Spinal cord (tissue), 10 donors: ENCODE results near the gene METTL17. TPM values are rescaled to one million over a fixed set of nuclear protein-coding genes. Genes with fewer than 3 reads are reported as not detected.
A peak's percentile ranks its signal among the peaks of the same experiment; 100 is the strongest.
"Not testable (repeated sequence)": the region's sequence is repeated elsewhere in the genome, so short reads cannot be mapped to it uniquely, and the experiment has no call there.

ENCODE experiments used
- DNase-seq, 6 donors: peaks; one replicate each; pipeline versions ENCODE4 v3.0.0 to v3.0.0-alpha.2; 2013 to 2015; ENCODE audit warnings: low spot score in 6 of 6, low read depth in 4 of 6
- H3K27ac ChIP-seq: one replicate; pipeline ENCODE4 v1.5.1; 2013; ENCODE audit warnings: low read depth, low read length, control low read depth
- H3K27me3 ChIP-seq: one replicate; pipeline ENCODE4 v1.6.1; 2013; ENCODE audit warnings: low read length; ENCODE audit not compliant: control insufficient read depth, insufficient read depth
- H3K36me3 ChIP-seq: one replicate; pipeline ENCODE4 v1.6.1; 2013; ENCODE audit warnings: low read length; ENCODE audit not compliant: control insufficient read depth, insufficient read depth
- H3K4me1 ChIP-seq: one replicate; pipeline ENCODE4 v1.6.1; 2013; ENCODE audit warnings: low read length; ENCODE audit not compliant: control insufficient read depth, insufficient read depth
- H3K4me3 ChIP-seq: one replicate; pipeline ENCODE4 v1.5.1; 2013; ENCODE audit warnings: low read depth, low read length, control low read depth
- H3K9me3 ChIP-seq: one replicate; pipeline ENCODE4 v1.6.1; 2013; ENCODE audit warnings: low read length; ENCODE audit not compliant: control insufficient read depth, insufficient read depth
- WGBS: methylation state at CpG from one replicate; pipeline ENCODE4 v1.1.5; 2013; ENCODE audit warnings: missing lambda C conversion rate; ENCODE audit not compliant: insufficient coverage; 5-methylcytosine and 5-hydroxymethylcytosine counted together
- long read RNA-seq, 4 donors: transcript quantifications; one replicate each; lab custom pipeline, GENCODE V29; 2026
- polyA plus RNA-seq, 2 donors: library from polyadenylated mRNA; unstranded; fragments of 120-200 nt; gene quantifications; one replicate each; pipeline ENCODE4 v1.2.1, GENCODE V29; 2013; ENCODE audit not compliant: insufficient read length in 2 of 2
- total RNA-seq, 2 donors: library from RNA; depleted of rRNA in 1 of 2; stranded (reverse); fragments of 120-200 nt in 1 of 2; fragments of >200 nt in 1 of 2; gene quantifications; one replicate each; pipeline versions ENCODE4 v1.2.3 to v1.2.4, GENCODE V29; 2013 to 2014
- donor health status: healthy.

Gene METTL17, protein sequence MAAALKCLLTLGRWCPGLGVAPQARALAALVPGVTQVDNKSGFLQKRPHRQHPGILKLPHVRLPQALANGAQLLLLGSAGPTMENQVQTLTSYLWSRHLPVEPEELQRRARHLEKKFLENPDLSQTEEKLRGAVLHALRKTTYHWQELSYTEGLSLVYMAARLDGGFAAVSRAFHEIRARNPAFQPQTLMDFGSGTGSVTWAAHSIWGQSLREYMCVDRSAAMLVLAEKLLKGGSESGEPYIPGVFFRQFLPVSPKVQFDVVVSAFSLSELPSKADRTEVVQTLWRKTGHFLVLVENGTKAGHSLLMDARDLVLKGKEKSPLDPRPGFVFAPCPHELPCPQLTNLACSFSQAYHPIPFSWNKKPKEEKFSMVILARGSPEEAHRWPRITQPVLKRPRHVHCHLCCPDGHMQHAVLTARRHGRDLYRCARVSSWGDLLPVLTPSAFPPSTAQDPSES
- total RNA-seq (10 to 100 TPM; 31.1 to 65.0 TPM), polyA plus RNA-seq (10 to 100 TPM; 56.7 to 79.2 TPM)
- long read RNA-seq, donor 1, transcript METTL17-202 (13 exons, 1,586 nt) = minor isoform, 5 of 29 reads
- long read RNA-seq, donor 1, transcript METTL17-201 (14 exons, 1,749 nt) = major isoform, 6 of 29 reads
- long read RNA-seq, donor 1, partial matches to known transcripts = 7 of 29 reads
- long read RNA-seq, donor 1, other reads (novel, unspliced or antisense) = 0 of 29 reads
- long read RNA-seq, donor 2, partial matches to known transcripts = 0 of 8 reads
- long read RNA-seq, donor 2, other reads (novel, unspliced or antisense) = 0 of 8 reads
- long read RNA-seq, donor 3, partial matches to known transcripts = 0 of 4 reads
- long read RNA-seq, donor 3, other reads (novel, unspliced or antisense) = 0 of 4 reads
- long read RNA-seq, donor 4, transcript METTL17-202 (13 exons, 1,586 nt) = minor isoform, 5 of 46 reads
- long read RNA-seq, donor 4, transcript METTL17-201 (14 exons, 1,749 nt) = major isoform, 6 of 46 reads
- long read RNA-seq, donor 4, transcript METTL17-216 (13 exons, 1,605 nt) = minor isoform, 5 of 46 reads
- long read RNA-seq, donor 4, partial matches to known transcripts = 17 of 46 reads
- long read RNA-seq, donor 4, other reads (novel, unspliced or antisense) = 0 of 46 reads

DNA sequence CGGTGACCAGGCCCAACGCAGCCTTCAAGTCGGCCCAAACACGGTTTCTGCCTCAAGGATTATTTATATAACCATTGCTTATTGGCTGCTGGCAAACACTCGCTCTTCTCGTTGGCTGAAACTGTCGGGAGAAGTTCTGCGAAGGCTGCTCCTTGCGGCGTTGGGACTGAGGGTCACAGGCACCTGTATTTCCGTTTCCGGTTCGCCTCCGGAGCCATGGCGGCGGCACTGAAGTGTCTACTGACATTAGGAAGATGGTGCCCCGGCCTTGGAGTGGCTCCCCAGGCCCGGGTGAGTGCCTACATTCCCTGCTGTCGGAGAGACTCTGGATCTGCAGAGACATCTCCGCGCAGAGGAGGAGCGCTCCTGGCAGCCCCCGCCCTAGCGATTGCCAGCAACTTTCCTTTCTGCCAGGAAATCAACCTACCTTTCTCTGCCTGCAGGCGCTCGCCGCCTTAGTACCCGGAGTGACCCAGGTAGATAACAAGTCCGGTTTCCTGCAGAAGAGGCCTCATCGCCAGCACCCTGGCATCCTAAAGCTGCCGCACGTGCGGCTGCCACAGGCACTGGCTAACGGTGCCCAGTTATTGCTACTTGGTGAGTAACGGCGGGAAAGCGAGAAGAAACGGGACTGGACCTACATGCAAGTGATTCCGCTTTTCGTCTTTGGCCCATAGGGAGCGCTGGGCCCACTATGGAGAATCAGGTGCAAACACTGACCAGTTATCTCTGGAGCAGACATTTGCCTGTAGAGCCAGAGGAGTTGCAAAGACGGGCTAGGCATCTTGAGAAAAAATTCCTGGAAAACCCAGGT is at the start of gene METTL17:
Gene METTL17 (plus strand): TSS at position 194 of the 814 bp plus-strand sequence. CDS start 23 bp downstream, at position 217.
- WGBS = under 1% methylated on average over 40 of the region's 42 CpGs
- Histone ChIP-seq H3K36me3 (peaks cover 16% of the 10 kb centered on the region), H3K4me3 (peak within 1 kb of the TSS; percentile 86), H3K27me3 (no peaks in the 10 kb centered on the region), H3K4me1 (peaks cover 9% of the 10 kb centered on the region), H3K9me3 (no peaks in the 10 kb centered on the region), H3K27ac (peak within 1 kb of the TSS; percentile 78)
- peak; percentile 85 to 99 (median 90) for DNase-seq

DNA sequence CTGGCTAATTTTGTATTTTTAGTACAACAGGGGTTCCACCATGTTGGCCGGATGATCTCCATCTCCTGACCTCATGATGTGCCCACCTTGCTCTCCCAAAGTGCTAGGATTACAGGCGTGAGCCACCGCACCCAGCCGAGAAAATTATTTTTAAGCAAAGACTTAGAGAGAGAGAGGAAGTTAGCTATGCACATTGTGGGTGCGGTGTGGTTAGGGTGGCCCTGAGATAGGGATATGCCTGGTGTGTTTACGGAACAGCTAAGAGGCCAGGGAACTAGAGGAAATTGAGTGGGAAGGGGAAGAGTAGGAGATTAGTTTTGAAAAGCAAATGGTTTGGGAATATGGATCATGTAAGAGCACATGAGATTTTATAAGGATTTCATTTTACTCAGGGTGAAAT is 44.6 kb upstream of the METTL17 start:
- not testable (repeated sequence) for DNase-seq
- WGBS = 69% methylated on average over 2 of the region's 6 CpGs

DNA sequence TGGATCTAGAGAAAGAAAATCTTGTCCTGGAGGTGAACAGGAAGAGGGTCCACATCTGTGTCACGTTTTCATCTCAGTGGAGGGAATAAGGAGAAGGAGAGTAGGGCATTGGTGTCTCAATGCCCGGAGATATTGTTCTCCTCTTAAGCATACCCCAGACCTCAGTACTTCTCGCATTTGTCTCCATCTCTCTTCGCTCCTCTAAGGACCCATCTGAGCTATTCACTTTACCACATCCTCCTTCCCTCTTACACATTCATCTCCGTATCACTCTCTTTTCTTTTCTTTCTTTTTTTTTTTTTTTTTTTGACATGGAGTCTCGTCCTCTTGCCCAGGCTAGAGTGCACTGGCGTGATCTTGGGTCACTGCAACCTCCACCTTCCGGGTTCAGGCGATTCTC is 43.1 kb upstream of the METTL17 start:
- not testable (repeated sequence) for H3K27ac ChIP-seq

More for the DNA sequence above, 44.6 kb upstream of the METTL17 start:
- not testable (repeated sequence) for H3K4me3 ChIP-seq, H3K36me3 ChIP-seq, H3K4me1 ChIP-seq, H3K9me3 ChIP-seq, H3K27ac ChIP-seq, H3K27me3 ChIP-seq

DNA sequence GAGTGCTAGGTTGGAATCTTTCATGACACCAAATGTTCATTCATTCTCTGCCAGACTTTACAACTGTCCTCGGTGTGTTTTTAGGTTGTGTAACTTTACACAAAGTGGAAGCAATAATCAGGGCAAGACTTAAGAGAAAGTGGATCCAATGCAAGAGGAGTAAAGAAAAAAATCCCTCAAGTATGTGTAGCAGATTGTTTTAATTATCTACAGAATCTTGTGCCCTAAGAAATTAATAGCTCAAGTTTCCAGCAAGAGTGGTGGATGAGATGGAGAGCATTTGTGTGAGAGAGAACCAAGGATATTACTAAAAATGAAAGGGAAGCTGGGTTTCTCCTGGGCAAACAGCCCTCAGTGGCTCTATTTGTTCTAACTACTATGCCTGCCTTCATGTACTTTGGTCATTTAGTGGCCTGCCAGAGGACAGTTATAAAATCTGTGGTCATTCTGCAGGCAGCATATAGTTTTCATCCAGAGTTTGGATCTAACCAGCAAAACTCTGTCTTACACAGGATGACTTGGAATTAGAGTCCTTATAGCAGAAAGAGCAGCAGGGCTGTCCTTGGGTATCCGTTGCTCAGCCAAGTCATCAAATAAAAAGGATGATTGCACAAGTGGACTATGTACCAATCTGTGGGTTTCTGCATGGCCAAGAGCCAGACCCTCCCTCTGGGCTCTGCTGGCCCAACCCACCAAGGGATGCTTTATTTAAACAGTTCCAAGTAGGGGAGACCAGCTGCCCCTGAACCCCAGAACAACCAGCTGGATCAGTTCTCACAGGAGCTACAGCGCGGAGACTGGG is 34.8 kb upstream of the METTL17 start, which contains the start of gene RNASE2:
Gene RNASE2 (plus strand): TSS at position 752 of the 802 bp plus-strand sequence. CDS start 285 bp downstream, outside the sequence.
- DNase-seq, H3K36me3 ChIP-seq, H3K4me1 ChIP-seq, H3K4me3 ChIP-seq, H3K9me3 ChIP-seq, H3K27ac ChIP-seq, H3K27me3 ChIP-seq: not testable (repeated sequence)
- WGBS = 67% methylated on average over 3 of the region's 4 CpGs

More for the DNA sequence above, 43.1 kb upstream of the METTL17 start:
- not testable (repeated sequence) for H3K4me3 ChIP-seq, H3K4me1 ChIP-seq, DNase-seq, H3K27me3 ChIP-seq, H3K36me3 ChIP-seq, H3K9me3 ChIP-seq
- no CpG with 5 or more reads among the region's 9 CpGs for WGBS

DNA sequence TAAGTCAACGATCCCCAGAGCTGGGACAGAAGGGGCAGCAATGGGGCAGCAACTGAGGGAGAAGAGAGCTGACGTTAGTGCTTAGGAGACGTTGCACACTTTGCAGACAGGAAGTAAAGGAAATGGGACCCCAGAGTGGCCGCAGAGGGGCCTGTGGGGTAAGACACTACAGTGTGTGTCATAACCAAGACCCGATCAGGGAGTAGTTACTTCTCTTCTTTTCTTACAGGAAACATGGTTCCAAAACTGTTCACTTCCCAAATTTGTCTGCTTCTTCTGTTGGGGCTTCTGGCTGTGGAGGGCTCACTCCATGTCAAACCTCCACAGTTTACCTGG is 34.3 kb upstream of the METTL17 start:
- not testable (repeated sequence) for H3K9me3 ChIP-seq, H3K27me3 ChIP-seq, H3K4me1 ChIP-seq, H3K4me3 ChIP-seq, H3K36me3 ChIP-seq, DNase-seq, H3K27ac ChIP-seq
- 73% methylated on average over 5 of the region's 5 CpGs for WGBS

DNA sequence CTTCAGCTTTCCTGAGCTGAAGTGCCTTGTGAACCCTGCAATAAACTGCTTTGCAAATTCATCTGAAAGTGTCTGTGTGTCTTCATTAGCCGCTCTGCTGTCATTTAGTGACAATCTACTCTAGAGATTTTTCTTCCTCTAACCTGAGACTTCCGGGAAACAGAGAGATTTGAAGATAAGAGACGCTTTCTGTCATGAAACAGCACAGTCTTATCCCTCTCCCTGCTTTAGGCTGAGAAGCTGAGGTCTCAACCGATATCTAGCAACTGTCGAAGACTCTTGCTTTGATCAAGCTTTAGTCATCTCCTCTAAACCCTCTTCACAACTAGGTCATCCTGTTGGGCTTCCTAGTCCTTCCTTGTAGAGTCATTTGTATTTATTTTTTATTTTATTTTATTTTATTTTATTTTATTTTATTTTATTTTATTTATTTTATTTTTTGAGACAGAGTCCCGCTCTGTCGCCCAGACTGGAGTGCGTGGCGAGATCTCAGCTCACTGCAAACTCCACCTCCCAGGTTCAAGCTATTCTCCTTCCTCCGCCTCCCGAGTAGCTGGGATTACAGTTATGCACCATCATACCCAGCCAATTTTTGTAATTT is 33.3 kb upstream of the METTL17 start:
- H3K27ac ChIP-seq = no peak overlapping the region
- no peak for DNase-seq
- no peaks in the 10 kb centered on the region for H3K36me3 ChIP-seq
- H3K4me1 ChIP-seq = peaks cover 4% of the 10 kb centered on the region
- WGBS = 84% methylated on average over 4 of the region's 11 CpGs
- no peaks in the 10 kb centered on the region for H3K9me3 ChIP-seq
- H3K27me3 ChIP-seq = peaks cover 2% of the 10 kb centered on the region
- H3K4me3 ChIP-seq = no peak overlapping the region

DNA sequence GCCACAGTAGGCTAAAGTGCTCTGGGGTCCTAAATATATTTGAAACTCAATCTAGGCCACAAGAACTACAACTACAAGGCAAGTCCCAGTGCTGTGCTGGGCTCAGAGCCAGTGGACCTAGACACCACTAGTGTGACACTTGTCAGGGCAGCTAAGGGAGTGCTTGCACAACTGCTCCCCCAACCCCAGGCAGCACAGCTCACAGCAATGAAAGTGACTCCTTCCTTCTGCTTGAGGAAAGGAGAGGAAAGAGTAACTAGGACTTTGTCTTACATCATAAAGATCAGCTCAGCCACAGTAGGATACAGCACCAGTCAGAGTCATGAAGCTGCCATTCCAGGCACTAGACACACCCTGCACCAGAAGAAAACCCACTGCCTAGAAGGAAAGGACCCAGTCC is 30.8 kb upstream of the METTL17 start:
- DNase-seq, H3K27me3 ChIP-seq, H3K9me3 ChIP-seq, H3K4me3 ChIP-seq, H3K27ac ChIP-seq, H3K36me3 ChIP-seq, H3K4me1 ChIP-seq: not testable (repeated sequence)

DNA sequence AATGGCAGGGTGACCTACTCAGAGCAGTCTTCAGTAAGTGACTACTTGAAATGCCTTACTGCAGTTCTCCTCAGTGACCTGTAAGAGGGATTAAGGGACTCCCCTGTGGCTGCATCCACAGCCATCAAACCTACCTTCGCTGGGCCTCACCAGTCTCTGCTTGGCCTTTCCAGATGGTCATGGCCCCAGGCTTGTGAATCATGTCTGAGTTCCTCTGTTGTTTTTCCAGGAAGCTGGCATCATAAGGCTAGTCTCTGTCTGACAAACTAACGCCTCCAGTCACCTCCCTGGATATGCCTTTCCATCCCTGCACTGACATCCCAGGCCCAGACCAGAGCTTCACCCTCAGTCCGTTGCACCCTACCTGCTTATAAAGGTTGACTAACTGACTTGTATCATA is 20.4 kb upstream of the METTL17 start:
- Histone ChIP-seq H3K9me3 (no peaks in the 10 kb centered on the region), H3K36me3 (no peaks in the 10 kb centered on the region), H3K4me3 (no peak overlapping the region), H3K27ac (no peak overlapping the region), H3K27me3 (no peaks in the 10 kb centered on the region), H3K4me1 (peaks cover 12% of the 10 kb centered on the region)
- 85% methylated on average over 3 of the region's 3 CpGs for WGBS
- DNase-seq = no peak
